OCI-LY1 (cell line): Measurements from ENCODE around the gene CFAP77.

Source experiments
- CTCF ChIP-seq: fragments of 200-600 bp; sonication (generic), shearing (Covaris generic); IDR thresholded peaks from 2 replicates; pipeline ENCODE4 v1.5.1; 2017; ENCODE audit warnings: mild to moderate bottlenecking, antibody characterized with exemption, low read length, moderate library complexity, mixed read lengths
- EZH2 ChIP-seq: fragments of 200-600 bp; sonication (generic), shearing (Covaris generic); IDR thresholded peaks from 2 replicates; pipeline ENCODE4 v1.8.0; 2017; ENCODE audit warnings: borderline replicate concordance, mixed run types, mild to moderate bottlenecking, antibody characterized with exemption, low read length, moderate library complexity, mixed read lengths

GRCh38 chr9:132596200-132596599, 186.2 kb downstream of the CFAP77 start:
- TF ChIP-seq EZH2, result no peak
- no peak for TF ChIP-seq CTCF
